GM20431 (cell line): ENCODE measurements around the gene OR52J3.

Experiments used
- in situ Hi-C: fragments of 300-500 bp; cut with MseI, MboI; formaldehyde crosslinking; loops from one replicate; pipeline ENCODE4 v1.15.0; 2020; ENCODE audit warnings: low sequenced_read_pairs; ENCODE audit not compliant: unreplicated experiment

OR52J3 gene

DNA sequence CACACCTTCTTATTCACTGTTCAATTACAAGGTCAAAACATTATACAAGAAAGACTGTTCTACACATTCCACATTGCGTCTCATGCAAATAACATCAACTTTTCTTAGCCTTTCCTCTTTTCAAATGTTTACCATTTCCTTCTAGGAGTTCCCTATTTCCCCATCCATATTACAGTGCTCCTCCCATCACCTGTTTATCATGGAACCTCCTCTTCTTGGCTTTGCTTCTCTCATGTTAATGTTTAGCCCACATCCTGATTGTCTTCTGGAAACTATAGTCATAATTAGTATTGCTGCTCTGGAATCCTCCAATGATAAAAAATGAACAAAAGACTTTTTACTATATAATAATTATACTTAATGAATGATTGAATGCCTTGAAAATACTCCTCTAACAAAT lies 44.3 kb downstream of the OR52J3 start:
- in situ Hi-C loops, result no loop called here

DNA sequence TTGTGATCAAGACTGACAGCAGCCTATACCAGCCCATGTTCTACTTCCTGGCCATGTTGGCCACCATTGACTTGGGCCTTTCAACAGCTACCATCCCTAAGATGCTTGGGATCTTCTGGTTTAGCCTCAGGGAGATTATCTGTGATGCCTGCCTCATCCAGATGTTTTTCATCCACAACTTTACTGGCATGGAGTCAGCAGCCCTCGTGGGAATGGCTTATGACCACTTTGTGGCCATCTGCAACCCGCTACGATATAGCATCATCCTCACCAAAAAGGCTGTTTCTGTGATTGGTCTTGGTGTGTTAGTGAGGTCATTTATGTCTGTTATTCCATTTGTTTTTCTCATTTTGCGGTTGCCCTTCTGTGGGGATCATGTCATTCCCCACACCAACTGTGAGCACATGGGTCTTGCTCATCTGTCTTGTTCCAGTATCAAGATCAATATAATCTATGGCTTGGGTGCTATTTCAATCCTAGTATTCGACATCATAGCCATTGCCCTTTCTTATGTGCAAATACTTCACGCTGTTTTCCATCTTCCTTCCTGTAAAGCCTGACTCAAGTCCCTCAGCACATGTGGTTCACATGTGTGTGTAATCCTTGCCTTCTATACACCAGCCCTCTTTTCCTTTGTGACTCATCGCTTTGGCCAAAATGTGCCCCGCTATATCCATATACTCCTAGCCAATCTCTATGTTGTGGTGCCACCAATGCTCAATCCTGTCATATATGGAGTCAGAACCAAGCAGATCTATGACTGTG lies 46.7 kb downstream of the OR52J3 start:
- in situ Hi-C loops, result no loop called here

- in situ Hi-C loops, result no loop called here
These were observed 49.7 kb downstream of the OR52J3 start for GRCh38 chr11:5096011-5096410.
